CD4-positive, alpha-beta T cell (primary cell): ENCODE data around the gene TNS1. TPM values are rescaled to one million over a fixed set of nuclear protein-coding genes. Genes with fewer than 3 reads are reported as not detected.

Experiments used
- ATAC-seq: fragments of 200-7000 bp; cut with Tn5 transposase; one replicate; pipeline ENCODE4 v1.10.0; 2022; ENCODE audit warnings: mild to moderate bottlenecking; ENCODE audit not compliant: poor library complexity
- CTCF ChIA-PET: fragments of 350-600 bp; sonication (Branson Sonifier 250); formaldehyde crosslinking; loops from one replicate; lab custom pipeline; 2021; ENCODE audit warnings: antibody characterized with exemption, inconsistent platforms; lab: Charles Lee
- POLR2A ChIA-PET: fragments of 350-600 bp; sonication (Branson Sonifier 250); formaldehyde crosslinking; loops from one replicate; lab custom pipeline; 2021; ENCODE audit warnings: antibody characterized with exemption, inconsistent platforms; lab: Charles Lee
- DNase-seq, 14 experiments: peaks; one replicate each; pipeline ENCODE4 v3.0.0-alpha.2; 2013 to 2020; ENCODE audit warnings: mixed read lengths in 2 of 14
- H3K27ac ChIP-seq, 2 donors: one replicate each; pipeline versions ENCODE4 v1.5.1 to v1.7.0; 2013; ENCODE audit warnings: low read length in 2 of 2, low read depth in 1 of 2, mild to moderate bottlenecking in 1 of 2
- H3K27me3 ChIP-seq, 2 experiments: 1 replicate in 1 of 2; 2 replicates in 1 of 2; pipeline versions ENCODE4 v1.6.1 to v1.7.0; 2013; ENCODE audit warnings: low read length in 2 of 2, control low read depth in 1 of 2, mild to moderate bottlenecking in 1 of 2, moderate library complexity in 1 of 2; ENCODE audit not compliant: insufficient read depth in 2 of 2, control insufficient read depth in 1 of 2
- H3K36me3 ChIP-seq: one replicate; pipeline ENCODE4 v1.6.1; 2013; ENCODE audit warnings: low read length, control low read depth; ENCODE audit not compliant: insufficient read depth
- H3K4me1 ChIP-seq: one replicate; pipeline ENCODE4 v1.6.1; 2013; ENCODE audit warnings: low read length, control low read depth; ENCODE audit not compliant: insufficient read depth
- H3K4me3 ChIP-seq: one replicate; pipeline ENCODE4 v1.5.1; 2013; ENCODE audit warnings: mild to moderate bottlenecking, low read length, moderate library complexity
- H3K9me3 ChIP-seq, 2 experiments: 1 replicate in 1 of 2; 2 replicates in 1 of 2; pipeline versions ENCODE4 v1.6.1 to v1.7.0; 2013; ENCODE audit warnings: low read length in 2 of 2, mild to moderate bottlenecking in 2 of 2, control low read depth in 1 of 2, moderate library complexity in 1 of 2; ENCODE audit not compliant: control insufficient read depth in 1 of 2, insufficient read depth in 1 of 2
- H3K27ac Mint-ChIP-seq: one replicate; pipeline ENCODE4 v1.8.0; 2020; ENCODE audit warnings: mixed read lengths
- H3K27me3 Mint-ChIP-seq: one replicate; pipeline ENCODE4 v1.8.0; 2021; ENCODE audit warnings: mixed read lengths
- H3K36me3 Mint-ChIP-seq: one replicate; pipeline ENCODE4 v1.8.0; 2021; ENCODE audit warnings: low read depth, mixed read lengths
- H3K4me1 Mint-ChIP-seq: one replicate; pipeline ENCODE4 v1.8.0; 2021; ENCODE audit warnings: low read depth, mixed read lengths
- H3K4me3 Mint-ChIP-seq: one replicate; pipeline ENCODE4 v1.8.0; 2020; ENCODE audit warnings: mild to moderate bottlenecking, mixed read lengths
- H3K9me3 Mint-ChIP-seq: one replicate; pipeline ENCODE4 v1.8.0; 2020; ENCODE audit warnings: mixed read lengths
- CTCF ChIP-seq: fragments of 200-600 bp; IDR thresholded peaks from one replicate; pipeline ENCODE4 v1.8.0; 2022; ENCODE audit warnings: antibody characterized with exemption, mild to moderate bottlenecking
- intact Hi-C, 2 experiments: fragments of 100-400 bp; cut with DNase I in 1 of 2; cut with micrococcal nuclease in 1 of 2; formaldehyde crosslinking; loops; one replicate each; pipeline versions ENCODE4 v1.15.1 to v1.9.0; 2023 to 2025; cut with DNase I, micrococcal nuclease
- total RNA-seq, 174 experiments: library from RNA in 2 of 174; stranded (reverse) in 2 of 174; gene quantifications; one replicate each; pipeline ENCODE4 v1.2.3 and lab custom pipeline; 2021 to 2026

Gene TNS1
- total RNA-seq, 2 experiments from 2014 or later: 0.25 to 0.34 TPM

- ATAC-seq: no peak
- Mint-ChIP-seq H3K27ac (no peak overlapping the region), H3K4me1 (no peaks in the 10 kb centered on the region), H3K36me3 (no peaks in the 10 kb centered on the region), H3K27me3 (no peaks in the 10 kb centered on the region), H3K9me3 (no peaks in the 10 kb centered on the region), H3K4me3 (no peak overlapping the region)
- H3K4me1 ChIP-seq: no peaks in the 10 kb centered on the region
- DNase-seq: no peak
- CTCF ChIA-PET: no interaction called here
- POLR2A ChIA-PET: no interaction called here
- H3K27ac ChIP-seq: no peak overlapping the region
- H3K36me3 ChIP-seq: no peaks in the 10 kb centered on the region
- intact Hi-C loops: no loop called here
- no peak overlapping the region for H3K4me3 ChIP-seq
- TF ChIP-seq CTCF: no peak
- H3K9me3 ChIP-seq: no peaks in the 10 kb centered on the region
- no peaks in the 10 kb centered on the region for H3K27me3 ChIP-seq
Measured at GRCh38 chr2:217816396-217816869, 186.4 kb downstream of the TNS1 start.

GRCh38 chr2:217813828-217814227 is 189.0 kb downstream of the TNS1 start:
- TF ChIP-seq CTCF: no peak
- ChIA-PET POLR2A (no interaction called here), CTCF (no interaction called here)
- no peak overlapping the region for H3K4me3 Mint-ChIP-seq
- H3K9me3 ChIP-seq: no peaks in the 10 kb centered on the region
- intact Hi-C loops: no loop called here
- H3K4me3 ChIP-seq: no peak overlapping the region
- H3K4me1 Mint-ChIP-seq: no peaks in the 10 kb centered on the region
- H3K27me3 Mint-ChIP-seq: no peaks in the 10 kb centered on the region
- no peaks in the 10 kb centered on the region for H3K36me3 ChIP-seq
- ATAC-seq: no peak
- no peaks in the 10 kb centered on the region for H3K4me1 ChIP-seq
- no peak for DNase-seq
- no peaks in the 10 kb centered on the region for H3K9me3 Mint-ChIP-seq
- no peak overlapping the region for H3K27ac ChIP-seq
- H3K36me3 Mint-ChIP-seq: no peaks in the 10 kb centered on the region
- H3K27me3 ChIP-seq: no peaks in the 10 kb centered on the region
- H3K27ac Mint-ChIP-seq: no peak overlapping the region

- no peaks in the 10 kb centered on the region for H3K9me3 ChIP-seq
- Mint-ChIP-seq H3K27ac (no peak overlapping the region), H3K9me3 (no peaks in the 10 kb centered on the region), H3K36me3 (no peaks in the 10 kb centered on the region), H3K4me1 (no peaks in the 10 kb centered on the region), H3K4me3 (no peak overlapping the region), H3K27me3 (no peaks in the 10 kb centered on the region)
- ChIA-PET POLR2A (no interaction called here), CTCF (no interaction called here)
- intact Hi-C loops: no loop called here
- H3K4me1 ChIP-seq: no peaks in the 10 kb centered on the region
- DNase-seq (no peak), ATAC-seq (no peak)
- no peak overlapping the region for H3K27ac ChIP-seq
- no peaks in the 10 kb centered on the region for H3K27me3 ChIP-seq
- no peaks in the 10 kb centered on the region for H3K36me3 ChIP-seq
- TF ChIP-seq CTCF: no peak
- no peak overlapping the region for H3K4me3 ChIP-seq
Measured at GRCh38 chr2:217812170-217812569, 190.6 kb downstream of the TNS1 start.
